Mesothelial cell of epicardium (in vitro differentiated cells): ENCODE results near the gene SFRP5. TPM values are rescaled to one million over a fixed set of nuclear protein-coding genes. Genes with fewer than 3 reads are reported as not detected.
A peak's percentile ranks its signal among the peaks of the same experiment; 100 is the strongest.

ENCODE experiments used
- DNase-seq, 2 experiments: peaks; one replicate each; pipeline ENCODE4 v3.0.0; 2021; ENCODE audit warnings: low spot score in 2 of 2; ENCODE audit not compliant: unreplicated experiment in 2 of 2
- H3K27ac Mint-ChIP-seq: 2 replicates; pipeline ENCODE4 v1.8.0; 2021; ENCODE audit warnings: mixed read lengths
- H3K27me3 Mint-ChIP-seq: 2 replicates; pipeline ENCODE4 v1.8.0; 2021; ENCODE audit warnings: low read depth, mixed read lengths
- H3K36me3 Mint-ChIP-seq: 2 replicates; pipeline ENCODE4 v1.8.0; 2021; ENCODE audit warnings: mixed read lengths
- H3K4me1 Mint-ChIP-seq: 2 replicates; pipeline ENCODE4 v1.8.0; 2021; ENCODE audit warnings: mixed read lengths
- H3K4me3 Mint-ChIP-seq: 2 replicates; pipeline ENCODE4 v1.8.0; 2021; ENCODE audit warnings: mild to moderate bottlenecking, moderate library complexity, mixed read lengths
- H3K9me3 Mint-ChIP-seq: 2 replicates; pipeline ENCODE4 v1.8.0; 2021; ENCODE audit warnings: mixed read lengths
- total RNA-seq: library from RNA; stranded (reverse); gene quantifications from 3 replicates; pipeline ENCODE4 v1.2.1, GENCODE V29; 2021
- TF ChIP-seq, protein P1 (sequence below): fragments of 200-600 bp; sonication (generic); IDR thresholded peaks from one replicate; pipeline ENCODE4 v1.5.0; 2021; ENCODE audit warnings: antibody characterized with exemption; ENCODE audit not compliant: unreplicated experiment

The SFRP5 gene
- total RNA-seq, 1 donor from 2014 or later, result 0.69 TPM

GRCh38 chr10:97759158-97759887, 12.5 kb downstream of the SFRP5 start:
- Mint-ChIP-seq H3K4me3 (no peak overlapping the region), H3K27me3 (no peaks in the 10 kb centered on the region), H3K36me3 (peaks cover 13% of the 10 kb centered on the region), H3K9me3 (no peaks in the 10 kb centered on the region), H3K27ac (no peak overlapping the region), H3K4me1 (no peaks in the 10 kb centered on the region)
- DNase-seq, result peak in 1 of 2 experiments; percentile 72
- TF ChIP-seq, protein P1, sequence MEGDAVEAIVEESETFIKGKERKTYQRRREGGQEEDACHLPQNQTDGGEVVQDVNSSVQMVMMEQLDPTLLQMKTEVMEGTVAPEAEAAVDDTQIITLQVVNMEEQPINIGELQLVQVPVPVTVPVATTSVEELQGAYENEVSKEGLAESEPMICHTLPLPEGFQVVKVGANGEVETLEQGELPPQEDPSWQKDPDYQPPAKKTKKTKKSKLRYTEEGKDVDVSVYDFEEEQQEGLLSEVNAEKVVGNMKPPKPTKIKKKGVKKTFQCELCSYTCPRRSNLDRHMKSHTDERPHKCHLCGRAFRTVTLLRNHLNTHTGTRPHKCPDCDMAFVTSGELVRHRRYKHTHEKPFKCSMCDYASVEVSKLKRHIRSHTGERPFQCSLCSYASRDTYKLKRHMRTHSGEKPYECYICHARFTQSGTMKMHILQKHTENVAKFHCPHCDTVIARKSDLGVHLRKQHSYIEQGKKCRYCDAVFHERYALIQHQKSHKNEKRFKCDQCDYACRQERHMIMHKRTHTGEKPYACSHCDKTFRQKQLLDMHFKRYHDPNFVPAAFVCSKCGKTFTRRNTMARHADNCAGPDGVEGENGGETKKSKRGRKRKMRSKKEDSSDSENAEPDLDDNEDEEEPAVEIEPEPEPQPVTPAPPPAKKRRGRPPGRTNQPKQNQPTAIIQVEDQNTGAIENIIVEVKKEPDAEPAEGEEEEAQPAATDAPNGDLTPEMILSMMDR, result peak; percentile 64

DNA sequence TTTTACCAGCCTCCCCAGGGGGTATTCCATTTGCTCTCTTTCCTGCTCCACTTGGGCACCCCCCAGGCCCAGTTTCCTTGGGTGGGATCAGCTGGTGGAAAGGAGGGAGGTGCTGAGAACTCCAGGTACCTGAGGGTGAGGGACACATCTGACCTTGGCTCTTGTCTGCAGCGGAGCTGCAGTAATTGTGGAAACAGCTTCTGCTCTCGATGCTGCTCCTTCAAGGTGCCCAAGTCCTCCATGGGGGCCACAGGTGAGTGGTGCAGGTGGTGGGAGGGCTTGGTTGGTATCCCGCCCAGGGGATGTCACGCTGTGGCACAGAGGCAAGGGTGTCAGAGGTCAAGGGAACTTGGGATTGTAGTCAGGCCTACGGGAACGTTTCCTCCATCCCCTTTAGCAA, 14.3 kb downstream of the SFRP5 start:
- H3K4me3 Mint-ChIP-seq, result no peak overlapping the region
- no peak overlapping the region for H3K27ac Mint-ChIP-seq
- H3K27me3 Mint-ChIP-seq, result no peaks in the 10 kb centered on the region
- H3K36me3 Mint-ChIP-seq, result peaks cover 26% of the 10 kb centered on the region
- H3K9me3 Mint-ChIP-seq, result no peaks in the 10 kb centered on the region
- DNase-seq, result no peak
- TF ChIP-seq, protein P1, result no peak
- no peaks in the 10 kb centered on the region for H3K4me1 Mint-ChIP-seq

DNA sequence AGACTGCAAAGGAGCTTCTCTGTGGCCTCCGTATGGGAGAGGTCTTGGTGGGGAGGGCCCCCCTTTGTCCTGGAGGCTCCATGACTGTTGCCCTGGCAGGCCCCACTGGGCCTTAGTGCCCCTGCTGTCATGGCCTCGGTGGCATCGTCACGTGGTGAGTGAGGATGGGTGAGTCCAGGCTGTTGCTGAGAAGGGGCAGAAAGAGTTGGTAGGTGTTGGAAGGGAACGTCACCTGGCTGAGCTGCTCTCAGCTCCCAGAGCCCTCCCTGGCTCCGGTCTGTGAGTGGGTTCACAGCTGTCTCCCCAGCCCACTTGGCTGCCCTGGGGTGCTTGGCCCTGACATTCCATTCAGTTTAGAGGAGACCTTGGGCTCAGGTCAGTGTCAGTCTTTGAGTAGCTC, 16.1 kb downstream of the SFRP5 start:
- DNase-seq, result no peak
- Mint-ChIP-seq H3K4me1 (no peaks in the 10 kb centered on the region), H3K27me3 (no peaks in the 10 kb centered on the region), H3K36me3 (peaks cover 33% of the 10 kb centered on the region), H3K9me3 (no peaks in the 10 kb centered on the region), H3K27ac (no peak overlapping the region), H3K4me3 (no peak overlapping the region)
- TF ChIP-seq, protein P1, result no peak

GRCh38 chr10:97754726-97755125, 17.1 kb downstream of the SFRP5 start:
- Mint-ChIP-seq H3K9me3 (no peaks in the 10 kb centered on the region), H3K4me1 (no peaks in the 10 kb centered on the region), H3K4me3 (no peak overlapping the region), H3K27ac (no peak overlapping the region), H3K27me3 (no peaks in the 10 kb centered on the region), H3K36me3 (peaks cover 33% of the 10 kb centered on the region)
- DNase-seq, result no peak
- TF ChIP-seq, protein P1, result no peak

DNA sequence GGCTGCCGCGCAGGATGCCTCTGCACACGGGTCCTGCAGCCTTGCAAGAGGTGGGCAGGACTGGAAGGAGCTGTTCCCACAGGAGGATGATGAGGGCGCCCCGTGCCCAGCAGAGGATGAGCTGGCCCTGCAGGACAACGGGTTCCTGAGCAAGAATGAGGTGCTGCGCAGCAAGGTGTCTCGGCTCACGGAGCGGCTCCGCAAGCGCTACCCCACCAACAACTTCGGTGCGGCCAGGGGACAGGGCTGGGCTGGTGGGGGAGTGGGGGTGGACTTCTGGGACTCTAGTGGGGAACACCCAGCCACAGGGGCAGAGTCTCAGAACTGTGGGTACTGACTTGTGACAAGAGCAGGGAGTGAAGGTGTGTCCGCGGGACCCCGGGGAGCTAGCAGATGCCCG, 18.8 kb downstream of the SFRP5 start:
- TF ChIP-seq, protein P1, result no peak
- Mint-ChIP-seq H3K36me3 (peaks cover 34% of the 10 kb centered on the region), H3K9me3 (no peaks in the 10 kb centered on the region), H3K4me1 (no peaks in the 10 kb centered on the region), H3K27ac (no peak overlapping the region), H3K27me3 (no peaks in the 10 kb centered on the region), H3K4me3 (no peak overlapping the region)
- DNase-seq, result no peak
